NCI-H1417 treated with DMSO at 0.1 percent for 48 hours (cell line): ENCODE data around the gene TLE1.
"Not testable (repeated sequence)": the region's sequence is repeated elsewhere in the genome, so short reads cannot be mapped to it uniquely, and the experiment has no call there.

Experiments used
- DNase-seq: peaks from one replicate; lab custom pipeline; 2025; lab: John Stamatoyannopoulos, UW

The TLE1 gene

DNA sequence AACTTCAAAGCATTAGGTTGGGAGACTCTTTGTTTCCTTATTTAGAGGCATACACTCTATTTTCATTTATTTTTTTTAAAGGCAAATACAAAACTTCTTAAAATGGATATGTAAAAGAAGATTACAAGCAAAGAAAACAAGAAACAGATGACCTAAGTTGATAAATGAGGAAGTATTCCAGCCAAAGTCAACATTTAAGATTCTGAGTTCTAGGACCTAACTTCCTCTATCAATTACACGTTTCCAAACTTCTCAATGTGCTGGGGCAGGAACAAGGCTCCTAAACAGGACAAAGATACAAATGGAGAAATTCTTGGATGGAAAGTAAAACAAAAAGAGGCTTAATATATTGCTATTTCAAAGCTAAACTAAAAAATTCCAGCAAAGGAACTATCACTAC, 89.5 kb downstream of the TLE1 start:
- no peak for DNase-seq

- DNase-seq = no peak
These were observed 90.5 kb downstream of the TLE1 start for GRCh38 chr9:81598811-81599210.

DNA sequence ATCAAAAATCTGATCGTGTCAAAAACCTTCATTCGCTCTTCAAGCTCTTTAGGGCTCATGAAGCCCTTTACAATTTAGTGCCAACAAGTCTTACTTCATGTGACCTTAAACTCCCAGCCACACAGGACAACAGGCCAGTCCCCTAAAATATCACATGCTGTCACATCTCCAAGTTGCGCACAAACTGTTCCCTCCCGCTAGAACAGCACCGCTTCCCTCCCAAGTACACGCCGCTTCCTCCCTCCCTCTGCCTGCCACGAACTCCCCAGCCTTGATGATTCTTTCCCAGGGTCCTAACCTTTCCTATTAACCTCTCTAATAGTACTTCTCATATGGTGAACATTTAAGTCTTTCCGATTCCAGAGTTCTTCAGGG, 91.2 kb downstream of the TLE1 start:
- no peak for DNase-seq

- no peak for DNase-seq
These were observed 91.8 kb downstream of the TLE1 start for GRCh38 chr9:81597419-81598122.

DNA sequence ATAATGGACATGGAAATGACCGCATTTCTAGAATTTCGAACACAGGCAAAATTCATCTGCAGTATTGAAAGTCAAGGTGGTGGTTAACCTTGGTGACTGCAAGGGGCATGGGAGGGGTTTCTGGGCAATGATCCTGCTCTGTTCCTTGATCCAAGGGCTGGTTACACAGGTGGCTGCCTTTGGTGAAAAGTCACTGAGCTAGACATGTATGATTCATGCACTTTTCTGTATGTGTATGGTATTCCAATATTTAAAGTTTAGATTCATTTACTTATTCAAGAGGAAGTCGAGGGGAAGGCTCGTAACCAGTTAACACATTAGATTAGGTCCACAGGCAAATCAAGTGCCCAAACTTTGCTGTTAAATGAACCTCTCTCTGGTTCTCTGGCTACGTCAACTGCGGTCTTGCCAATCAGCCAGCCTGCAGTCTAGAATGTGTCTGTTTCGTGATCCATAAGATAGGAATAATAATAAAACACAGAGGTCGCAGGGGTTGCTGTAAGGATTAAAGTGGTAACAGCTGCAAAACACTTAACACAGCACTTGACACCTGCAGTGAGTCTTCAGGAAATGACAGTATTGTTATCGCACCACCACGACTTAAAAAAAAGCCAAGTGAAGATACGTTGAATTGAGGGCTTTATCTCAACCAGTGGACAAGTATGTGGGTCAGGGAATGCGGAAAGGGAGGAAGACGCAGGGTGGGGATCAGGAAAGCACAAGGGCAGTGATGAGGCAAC, 92.5 kb downstream of the TLE1 start:
- no peak for DNase-seq

DNA sequence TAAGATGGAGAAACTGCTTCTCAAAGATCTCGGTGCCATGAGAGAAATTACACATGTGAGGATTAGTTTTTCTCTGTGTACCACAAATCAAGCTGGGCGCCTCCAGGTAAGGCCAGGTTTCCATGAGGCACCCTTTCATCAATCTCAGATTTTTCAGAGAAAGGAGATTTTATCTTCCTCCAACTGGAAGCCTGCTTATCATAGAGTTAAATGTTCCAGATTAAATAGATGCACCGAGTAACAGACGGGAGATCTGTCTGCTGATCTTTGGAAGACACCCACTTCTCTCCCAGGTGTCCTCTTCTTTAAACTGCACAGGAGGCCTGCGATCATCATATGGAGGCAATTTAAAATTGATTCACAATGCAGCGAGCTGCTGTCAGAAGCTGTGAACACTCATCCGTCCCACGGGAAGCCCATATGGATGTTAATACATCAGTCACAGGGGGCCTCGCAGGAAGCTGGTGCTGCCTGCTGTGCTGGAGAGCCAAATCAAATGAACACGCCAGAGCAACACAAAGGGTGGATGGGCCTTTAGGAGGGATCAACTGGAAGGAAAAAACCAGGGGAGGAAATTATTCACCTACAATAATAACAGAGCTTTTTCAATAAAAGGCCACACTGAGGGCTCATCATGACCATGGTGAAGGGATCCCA, 93.3 kb downstream of the TLE1 start:
- DNase-seq = peak; percentile 37

GRCh38 chr9:81595293-81595692, 94.1 kb downstream of the TLE1 start:
- DNase-seq = not testable (repeated sequence)

DNA sequence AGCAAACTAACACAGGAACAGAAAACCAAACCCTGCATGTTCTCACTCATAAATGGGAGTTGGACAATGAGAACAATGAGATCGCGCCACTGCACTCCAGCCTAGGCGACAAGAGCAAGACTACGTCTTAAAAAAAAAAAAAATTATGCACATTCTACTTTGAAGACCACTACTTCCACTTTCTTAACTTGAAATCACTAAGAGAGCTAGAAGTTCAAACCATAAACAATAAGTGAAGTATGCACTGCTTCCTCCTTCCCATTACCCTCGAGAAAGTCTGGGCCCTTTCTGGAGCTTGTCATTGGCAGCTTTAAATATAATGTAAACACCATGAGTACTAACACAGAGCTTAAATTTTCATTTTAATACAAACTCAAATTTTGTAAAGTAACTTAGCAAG, 94.9 kb downstream of the TLE1 start:
- no peak for DNase-seq

DNA sequence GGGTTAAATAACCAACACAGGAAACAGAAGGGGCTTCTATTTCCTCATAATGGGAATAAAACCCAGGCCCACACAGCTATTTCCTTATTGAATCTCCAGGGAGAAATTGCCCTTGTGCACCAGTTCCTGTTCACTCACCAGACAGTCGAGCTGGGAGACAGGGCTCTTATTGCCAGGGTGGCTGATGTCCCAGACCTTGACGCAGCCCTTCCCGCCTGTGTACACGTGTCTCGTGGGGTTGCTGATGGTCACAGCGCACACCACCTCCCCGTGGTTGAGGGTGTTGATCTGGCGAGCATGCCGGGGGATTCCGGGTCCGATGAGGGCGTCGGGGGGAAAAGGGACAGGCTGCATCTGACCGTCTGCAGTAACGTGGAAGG, 96.5 kb downstream of the TLE1 start:
- DNase-seq = no peak

- no peak for DNase-seq
These were observed 97.6 kb downstream of the TLE1 start for GRCh38 chr9:81591791-81592190.

GRCh38 chr9:81590688-81591087, 98.7 kb downstream of the TLE1 start:
- no peak for DNase-seq

DNA sequence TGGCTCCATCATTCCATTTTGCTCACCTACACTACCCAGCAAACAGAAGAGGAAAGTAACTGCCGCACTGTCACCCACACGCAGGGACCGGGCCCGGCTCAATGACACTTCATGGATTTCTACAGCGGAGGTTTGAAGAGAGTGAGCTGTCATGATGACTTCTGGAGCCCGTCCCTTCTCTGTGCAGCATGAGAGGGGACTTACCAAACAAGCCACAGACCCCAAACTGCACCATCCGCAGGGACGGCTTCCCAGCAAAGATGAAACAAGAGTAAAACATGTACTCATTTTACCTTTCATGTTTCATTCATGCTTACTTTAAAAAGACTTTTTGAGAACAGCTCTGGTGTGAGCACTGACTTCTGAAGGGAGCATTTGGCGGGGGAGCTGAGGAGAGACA, 99.5 kb downstream of the TLE1 start:
- no peak for DNase-seq

- no peak for DNase-seq
These were observed 100.0 kb downstream of the TLE1 start for GRCh38 chr9:81589392-81589791.

DNA sequence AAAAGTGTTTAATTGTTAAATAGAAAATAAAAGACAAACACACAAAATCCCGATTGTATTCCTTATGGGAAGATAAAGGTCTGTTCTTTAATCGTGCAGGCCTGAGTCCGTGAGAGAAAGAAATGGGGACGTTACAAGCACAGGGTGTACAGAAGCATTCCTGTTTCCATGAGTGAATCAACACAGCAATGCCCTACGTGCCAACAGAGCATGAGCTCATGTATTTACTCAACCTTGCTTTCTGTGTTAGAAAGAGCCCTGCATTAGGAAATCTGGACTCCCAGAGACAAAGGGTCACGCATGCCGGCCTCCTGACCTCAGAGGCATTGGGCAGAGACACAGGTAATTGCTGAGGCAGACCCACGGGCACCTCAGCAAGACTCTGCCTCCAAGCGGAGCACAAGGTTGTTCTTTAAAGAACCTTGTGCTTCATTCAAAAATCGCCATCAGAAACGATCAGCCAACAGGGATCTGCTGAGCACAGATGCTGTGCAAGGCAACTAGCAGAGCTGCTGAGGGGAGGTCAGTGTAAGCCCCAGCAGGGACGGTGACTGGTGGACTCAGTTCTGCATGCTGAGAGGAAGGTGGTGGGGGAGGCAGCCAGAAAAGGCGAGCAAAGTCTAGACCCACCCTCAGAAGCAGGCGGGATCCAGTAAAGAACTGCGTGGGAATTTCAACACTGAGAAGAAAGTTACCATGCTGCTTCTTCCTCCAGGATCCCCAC, 101.0 kb downstream of the TLE1 start:
- no peak for DNase-seq

- DNase-seq = no peak
These were observed 102.6 kb downstream of the TLE1 start for GRCh38 chr9:81586786-81587185.

DNA sequence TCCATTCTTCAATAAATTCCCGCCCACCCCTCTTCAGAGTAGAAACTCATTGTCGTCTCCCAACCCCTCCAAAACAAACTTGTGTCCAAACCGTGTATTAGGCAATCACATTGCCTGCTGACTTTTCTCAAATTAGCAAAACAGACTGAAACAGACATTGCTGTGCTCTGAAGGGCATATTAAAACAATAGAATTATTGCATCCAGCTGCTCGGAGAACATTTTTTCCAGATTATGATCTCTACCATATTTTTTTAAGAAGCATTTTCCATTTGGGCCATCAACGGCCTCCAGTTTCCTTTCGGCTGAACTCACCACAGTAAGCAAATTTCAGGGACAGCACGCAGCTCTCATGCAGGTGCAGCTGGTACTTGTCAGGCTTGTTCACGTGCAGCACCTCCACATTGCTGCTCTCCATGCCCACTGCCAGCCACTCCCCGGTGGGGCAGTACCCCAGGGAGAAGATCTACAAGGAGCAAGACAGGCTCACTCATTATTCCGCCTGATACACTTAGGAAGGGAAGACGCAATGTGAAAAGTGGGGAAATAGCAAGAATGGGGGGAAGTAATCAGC, 104.1 kb downstream of the TLE1 start:
- no peak for DNase-seq

- DNase-seq = no peak
These were observed 105.2 kb downstream of the TLE1 start for GRCh38 chr9:81584099-81584498.

DNA sequence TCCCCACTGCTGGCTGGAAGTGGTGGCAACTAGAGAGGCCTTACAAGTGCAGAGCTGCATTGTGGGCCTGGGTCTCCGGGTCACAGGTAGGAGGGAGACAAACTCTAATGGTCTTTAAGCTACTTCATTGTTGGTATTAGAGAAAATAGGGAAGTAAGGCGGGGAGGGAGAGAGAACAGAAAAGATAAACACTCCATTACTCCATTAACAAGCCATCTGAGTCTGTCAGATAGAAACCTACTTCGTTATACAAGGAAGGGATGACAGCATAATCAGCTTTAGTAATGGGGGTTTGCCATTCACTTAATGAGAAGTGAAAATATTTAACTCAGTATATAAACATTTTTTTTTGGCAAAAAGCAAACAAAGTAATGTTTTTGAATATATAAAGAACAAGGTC, 107.4 kb downstream of the TLE1 start:
- no peak for DNase-seq

DNA sequence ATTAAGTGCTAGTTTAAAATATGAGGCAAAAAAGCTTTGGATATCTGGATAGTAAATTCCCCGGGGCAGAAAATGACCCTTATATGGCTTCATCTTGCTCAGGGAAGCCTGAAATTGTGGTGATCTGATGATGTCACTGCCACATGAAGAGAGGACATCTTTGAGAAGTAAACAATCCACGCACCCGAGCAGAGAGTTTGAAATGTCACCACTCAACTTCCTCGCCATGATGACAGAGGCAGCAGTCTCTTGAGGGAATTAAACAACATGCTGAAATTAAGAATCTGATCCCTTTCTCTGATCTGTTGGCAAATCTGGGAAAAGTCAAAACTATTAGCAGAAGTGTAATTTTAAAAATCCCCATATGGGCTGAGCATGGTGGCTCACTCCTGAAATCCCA, 110.0 kb downstream of the TLE1 start:
- no peak for DNase-seq

DNA sequence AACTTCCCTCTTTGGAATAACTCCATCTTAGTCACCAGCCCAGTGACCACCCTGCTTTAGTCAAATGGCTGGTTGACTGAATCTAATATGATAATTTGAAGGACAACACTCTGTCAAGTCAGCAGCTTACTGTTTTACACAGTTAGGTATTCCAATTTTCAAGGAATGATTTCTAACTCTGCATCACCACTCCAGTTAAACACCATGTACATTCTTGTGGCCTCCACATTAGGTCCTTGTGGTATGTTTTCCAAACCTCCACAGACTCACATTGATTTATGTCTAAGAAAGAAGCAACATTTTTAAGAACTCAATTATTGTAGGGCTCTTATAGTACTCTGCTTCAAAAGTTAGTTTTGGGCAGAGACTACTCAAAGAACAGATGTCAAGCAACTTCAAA, 110.7 kb downstream of the TLE1 start:
- DNase-seq = no peak

GRCh38 chr9:81575956-81576355, 113.4 kb downstream of the TLE1 start:
- DNase-seq = no peak

DNA sequence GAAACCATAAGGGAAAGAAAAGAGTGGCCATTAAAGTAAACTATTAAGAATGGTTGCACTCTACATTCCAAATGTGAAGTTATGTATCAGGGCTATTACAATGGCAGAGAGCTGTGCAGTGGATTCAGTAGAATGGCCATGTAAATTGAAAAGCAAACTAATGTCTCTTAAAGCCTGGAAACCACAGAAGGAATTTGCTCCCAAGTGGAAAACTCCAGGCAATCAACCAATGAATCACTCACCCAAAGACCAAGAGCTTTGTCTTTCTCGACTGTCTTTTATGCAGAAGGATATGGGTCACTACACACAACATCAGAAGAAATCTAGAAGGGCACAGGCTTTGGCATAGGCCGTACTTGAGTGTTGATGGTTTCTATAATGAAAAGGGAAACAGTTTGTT, 114.9 kb downstream of the TLE1 start:
- no peak for DNase-seq
